ENCODE measurements around the gene GFI1B. TPM values are rescaled to one million over a fixed set of nuclear protein-coding genes. Genes with fewer than 3 reads are reported as not detected.

GFI1B gene
- not detected in 3 replicates for total RNA-seq

DNA sequence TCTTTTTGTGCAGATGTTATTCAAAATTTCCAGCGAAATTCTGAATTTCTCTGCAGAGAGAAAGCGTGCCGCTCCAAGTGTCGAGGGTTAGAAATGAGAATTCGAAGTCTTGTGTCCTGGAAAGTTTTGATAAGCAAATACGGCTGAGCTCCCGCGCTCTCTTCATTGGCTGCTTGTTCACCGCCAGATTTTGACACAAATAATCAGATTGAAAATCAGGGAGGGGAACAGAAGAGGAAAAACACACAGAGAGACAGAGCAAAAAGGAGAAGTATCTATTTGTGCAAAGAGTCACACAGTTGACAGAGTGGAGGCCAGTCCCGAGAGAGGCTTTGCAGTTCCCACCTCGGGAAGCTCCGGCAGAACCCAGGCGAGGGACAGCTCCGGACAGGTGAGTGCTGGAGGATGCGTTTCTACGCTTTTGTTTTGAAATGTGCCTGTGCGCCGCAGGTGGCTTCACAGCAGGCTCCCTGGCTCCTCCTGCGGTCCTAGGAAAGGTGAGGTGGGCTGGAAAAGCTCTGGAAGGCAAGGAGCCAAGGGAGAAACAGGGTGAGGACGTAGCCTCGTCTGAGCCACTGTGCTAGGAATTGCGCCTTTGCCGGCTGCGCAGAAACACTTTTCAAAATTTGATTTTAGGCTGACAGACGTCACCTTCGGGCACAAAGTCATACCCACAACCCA is at the start of gene GFI1B:
TSS of gene GFI1B (plus strand) at position 244 of the 681 bp plus-strand sequence. CDS start 7,985 bp downstream, outside the sequence.
- Mint-ChIP-seq H3K9me3 (no peaks in the 10 kb centered on the region), H3K27ac (no peak within 1 kb of the TSS), H3K4me3 (no peak within 1 kb of the TSS), H3K4me1 (peaks cover 2% of the 10 kb centered on the region), H3K27me3 (ENCODE audit: low read depth) (peaks cover 82% of the 10 kb centered on the region), H3K36me3 (no peaks in the 10 kb centered on the region)
- no peak for DNase-seq (ENCODE audit: low spot score in 2 of 2, unreplicated experiment in 2 of 2)
- TF ChIP-seq CTCF (IDR thresholded peaks at IDR 0.05; ENCODE audit: unreplicated experiment), result no peak

DNA sequence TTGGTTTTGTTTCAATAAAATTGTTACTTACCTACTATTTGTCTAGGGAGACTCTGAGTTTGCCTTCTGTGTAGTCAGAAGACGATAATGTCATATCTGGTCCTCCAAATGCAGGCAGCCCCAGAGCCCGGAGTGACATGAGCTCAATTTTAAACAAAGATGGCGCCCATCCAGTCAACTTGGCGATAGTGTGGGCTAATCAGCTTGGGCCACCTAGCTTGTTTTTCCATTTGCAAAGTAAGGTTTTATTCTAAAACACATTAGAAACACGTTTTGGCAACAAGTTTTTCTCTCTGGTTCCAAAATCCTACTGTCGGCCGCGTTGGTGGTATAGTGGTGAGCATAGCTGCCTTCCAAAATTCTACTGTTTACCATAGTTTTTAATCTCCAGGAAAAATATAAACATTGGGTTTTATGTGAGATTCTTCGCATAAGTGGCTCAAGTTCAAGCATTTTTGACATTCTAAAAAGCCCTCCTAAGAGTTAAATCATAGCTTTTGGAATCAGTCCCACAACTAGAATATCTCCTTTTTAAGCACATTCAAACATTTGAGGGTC is 47.2 kb upstream of the GFI1B start:
- Mint-ChIP-seq H3K9me3 (no peaks in the 10 kb centered on the region), H3K36me3 (peaks cover 29% of the 10 kb centered on the region)

DNA sequence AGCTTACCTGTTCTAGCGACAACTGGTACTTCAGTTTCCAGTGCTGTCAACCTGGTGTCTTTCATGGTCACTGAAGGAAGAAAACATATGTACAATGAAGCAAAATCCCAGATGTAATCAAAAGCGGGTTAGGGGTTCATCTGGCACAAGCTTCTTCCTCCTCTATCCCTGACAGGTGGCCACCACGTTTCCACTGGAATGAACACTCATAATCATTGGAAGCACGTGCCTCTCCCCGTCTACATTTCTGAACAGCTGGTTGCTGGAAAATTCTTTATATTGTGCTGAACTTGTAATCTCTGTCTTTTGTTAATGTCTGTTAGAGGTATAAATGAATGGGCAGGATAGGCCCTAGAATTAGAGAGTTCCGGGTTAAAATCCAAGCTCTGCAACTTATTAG is 43.5 kb upstream of the GFI1B start:
- no peak for TF ChIP-seq CTCF (IDR thresholded peaks at IDR 0.05; ENCODE audit: unreplicated experiment)
- H3K36me3 Mint-ChIP-seq, result peaks cover 18% of the 10 kb centered on the region
- no peaks in the 10 kb centered on the region for H3K4me1 Mint-ChIP-seq
- no peaks in the 10 kb centered on the region for H3K27me3 Mint-ChIP-seq (ENCODE audit: low read depth)
- no peak for DNase-seq (ENCODE audit: low spot score in 2 of 2, unreplicated experiment in 2 of 2)
- H3K9me3 Mint-ChIP-seq, result no peaks in the 10 kb centered on the region
- no peak overlapping the region for H3K4me3 Mint-ChIP-seq
- no peak overlapping the region for H3K27ac Mint-ChIP-seq

More for the DNA sequence above, 47.2 kb upstream of the GFI1B start:
- Mint-ChIP-seq H3K27me3 (ENCODE audit: low read depth) (no peaks in the 10 kb centered on the region), H3K4me1 (no peaks in the 10 kb centered on the region), H3K27ac (no peak overlapping the region), H3K4me3 (no peak overlapping the region)
- no peak for DNase-seq (ENCODE audit: low spot score in 2 of 2, unreplicated experiment in 2 of 2)
- no peak for TF ChIP-seq CTCF (IDR thresholded peaks at IDR 0.05; ENCODE audit: unreplicated experiment)

DNA sequence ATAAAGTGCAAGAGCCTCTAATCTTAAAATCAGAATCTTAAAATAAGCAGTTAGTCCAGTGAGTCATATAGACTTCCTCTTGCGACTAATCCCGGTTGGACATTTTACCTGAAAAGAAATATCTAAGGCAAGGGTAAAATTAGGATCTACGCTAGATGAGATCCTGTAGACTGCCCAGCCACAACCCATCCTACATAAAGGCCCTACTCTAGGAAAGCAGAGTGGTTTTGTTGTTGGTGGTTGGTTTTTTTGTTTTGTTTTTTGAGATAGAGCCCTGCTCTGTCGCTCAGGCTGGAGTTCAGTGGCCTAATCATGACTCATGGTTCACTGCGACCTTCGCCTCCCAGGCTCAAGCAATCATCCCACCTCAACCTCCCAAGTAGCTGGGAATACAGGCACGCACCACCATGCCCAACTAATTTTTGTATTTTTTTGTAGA is 41.0 kb upstream of the GFI1B start:
- H3K4me1 Mint-ChIP-seq, result peaks cover 5% of the 10 kb centered on the region
- H3K36me3 Mint-ChIP-seq, result peaks cover 10% of the 10 kb centered on the region
- no peak overlapping the region for H3K27ac Mint-ChIP-seq
- H3K4me3 Mint-ChIP-seq, result no peak overlapping the region
- no peaks in the 10 kb centered on the region for H3K9me3 Mint-ChIP-seq
- no peak for DNase-seq (ENCODE audit: low spot score in 2 of 2, unreplicated experiment in 2 of 2)
- no peaks in the 10 kb centered on the region for H3K27me3 Mint-ChIP-seq (ENCODE audit: low read depth)
- no peak for TF ChIP-seq CTCF (IDR thresholded peaks at IDR 0.05; ENCODE audit: unreplicated experiment)

DNA sequence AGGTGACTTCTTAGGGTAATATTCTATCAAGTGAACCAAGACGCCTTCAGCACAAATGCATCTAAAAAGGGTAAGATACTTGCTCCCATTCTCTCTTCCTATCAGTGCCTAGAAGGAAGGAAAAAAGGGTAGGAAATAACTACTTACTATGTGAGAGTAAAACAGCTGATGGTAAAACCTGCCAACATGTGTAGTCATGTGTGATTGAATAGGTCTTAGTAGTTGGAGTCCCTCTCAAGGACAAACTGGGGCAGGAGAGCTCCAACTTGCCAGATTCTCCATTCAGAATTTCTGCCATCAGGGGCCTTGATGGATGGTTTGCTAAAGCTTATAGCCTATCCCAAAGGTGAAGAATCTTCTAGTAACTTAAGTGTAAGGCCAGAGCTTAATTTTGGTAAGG is 39.3 kb upstream of the GFI1B start:
- TF ChIP-seq CTCF (IDR thresholded peaks at IDR 0.05; ENCODE audit: unreplicated experiment), result no peak

More for the DNA sequence above, 39.3 kb upstream of the GFI1B start:
- Mint-ChIP-seq H3K27me3 (ENCODE audit: low read depth) (no peaks in the 10 kb centered on the region), H3K9me3 (no peaks in the 10 kb centered on the region), H3K27ac (no peak overlapping the region), H3K36me3 (no peaks in the 10 kb centered on the region), H3K4me3 (no peak overlapping the region), H3K4me1 (peaks cover 19% of the 10 kb centered on the region)
- no peak for DNase-seq (ENCODE audit: low spot score in 2 of 2, unreplicated experiment in 2 of 2)

Data from mesothelial cell of epicardium (in vitro differentiated cells).